ENCODE results near the gene AHCTF1.
A peak's percentile ranks its signal among the peaks of the same experiment; 100 is the strongest.

AHCTF1 gene

DNA sequence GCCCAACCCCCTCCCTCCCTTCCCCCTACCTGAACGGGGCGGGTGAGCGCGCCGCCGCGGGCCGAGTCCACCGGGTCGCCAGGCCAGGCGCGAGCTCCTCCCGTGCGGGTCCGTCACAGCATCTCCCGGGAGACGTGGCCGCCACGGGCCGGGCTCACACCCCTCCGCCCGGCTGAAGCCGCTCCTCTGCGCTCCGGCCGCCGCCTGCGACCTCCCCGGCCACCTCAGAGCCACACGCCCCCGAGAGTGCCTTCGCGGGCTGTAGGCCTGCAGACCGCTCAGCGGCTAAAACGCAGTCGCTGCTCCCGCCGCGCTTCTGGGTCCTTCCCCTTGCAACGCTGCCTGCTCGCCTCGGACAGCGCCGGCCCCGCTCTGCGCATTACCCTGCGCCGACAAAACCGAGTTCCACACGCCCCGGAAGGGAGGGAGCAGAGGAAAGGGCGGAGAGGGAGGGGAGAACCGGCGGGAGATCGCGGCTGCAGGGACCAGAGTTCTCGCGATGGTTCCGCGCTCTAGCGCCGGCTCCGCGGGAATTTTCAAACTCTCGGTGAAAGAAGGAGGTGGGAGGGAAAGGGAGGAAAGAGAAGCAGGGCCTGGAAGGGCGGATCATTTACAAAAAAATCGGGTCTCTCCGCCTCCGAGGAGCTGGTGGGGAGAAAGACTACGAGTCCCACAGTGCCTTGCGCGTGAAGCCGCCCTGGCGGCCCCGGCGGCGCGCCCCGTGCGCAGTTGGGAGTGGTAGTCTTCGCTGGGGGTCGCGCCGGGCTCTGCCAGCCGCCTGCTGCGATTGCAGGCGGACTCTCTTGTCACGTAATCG lies at the start of gene AHCTF1:
Gene AHCTF1, minus strand, starts transcription at position 400 of the 817 bp plus-strand sequence. CDS start 13,578 bp downstream, outside the sequence.
- H3K9ac ChIP-seq (ENCODE audit: low read depth, low read length): peak within 1 kb of the TSS; percentile 96
- no peaks in the 10 kb centered on the region for H3K9me3 ChIP-seq (ENCODE audit: control insufficient read depth, insufficient read depth, low read length)
- no peaks in the 10 kb centered on the region; the same call in 1 of the 2 replicates for H3K36me3 ChIP-seq (ENCODE audit: insufficient read depth, low read length)
- H3K4me1 ChIP-seq (ENCODE audit: insufficient read depth, low read length): no peaks in the 10 kb centered on the region

DNA sequence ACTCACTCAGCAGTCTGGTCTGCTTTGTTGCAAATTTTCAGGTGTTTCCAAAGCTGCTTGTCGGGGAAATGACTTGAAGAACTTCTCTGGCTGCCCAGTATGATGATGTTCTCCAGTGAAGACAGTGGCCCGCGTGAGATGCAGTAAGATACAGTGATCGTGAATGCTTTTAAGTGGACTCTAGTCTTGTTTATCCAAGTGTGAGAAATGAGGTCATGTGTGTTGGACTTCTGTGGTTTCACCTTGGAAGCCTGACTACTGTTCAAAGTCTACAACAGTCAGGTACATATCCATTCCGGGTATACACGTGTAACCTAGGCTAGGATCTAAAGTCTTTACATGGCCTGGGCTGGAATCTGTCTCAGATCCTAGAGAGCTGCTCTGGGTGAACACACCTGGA lies 47.0 kb upstream of the AHCTF1 start:
- Histone ChIP-seq H3K9me3 (ENCODE audit: control insufficient read depth, insufficient read depth, low read length) (peaks cover 40% of the 10 kb centered on the region), H3K4me1 (ENCODE audit: insufficient read depth, low read length) (no peaks in the 10 kb centered on the region), H3K9ac (ENCODE audit: low read depth, low read length) (no peak overlapping the region), H3K36me3 (ENCODE audit: insufficient read depth, low read length) (peaks cover 18% of the 10 kb centered on the region; the same call in 1 of the 2 replicates)

DNA sequence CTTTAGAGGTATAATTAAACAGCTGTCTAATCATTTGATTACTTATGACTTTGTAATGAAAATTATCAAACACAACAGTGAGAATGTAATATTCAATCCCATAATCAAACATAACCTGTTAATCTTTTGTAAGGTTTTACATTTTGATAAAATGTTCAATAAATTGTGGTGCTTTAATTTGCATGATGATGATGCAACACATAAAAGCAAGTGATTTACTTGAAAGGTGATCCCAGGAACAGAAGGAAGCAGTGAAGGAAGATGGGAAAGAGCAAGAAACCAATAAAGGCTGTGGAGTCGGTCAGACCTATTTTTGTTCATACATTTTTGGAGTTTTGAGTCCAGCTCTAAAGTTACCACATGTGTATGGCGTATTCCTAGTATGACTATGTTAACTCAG lies 46.5 kb upstream of the AHCTF1 start:
- peaks cover 18% of the 10 kb centered on the region; the same call in 1 of the 2 replicates for H3K36me3 ChIP-seq (ENCODE audit: insufficient read depth, low read length)
- H3K9me3 ChIP-seq (ENCODE audit: control insufficient read depth, insufficient read depth, low read length): peaks cover 37% of the 10 kb centered on the region

GRCh38 chr1:246971969-246972368 lies 40.2 kb upstream of the AHCTF1 start:
- Histone ChIP-seq H3K9ac (ENCODE audit: low read depth, low read length) (no peak overlapping the region), H3K9me3 (ENCODE audit: control insufficient read depth, insufficient read depth, low read length) (peaks cover 15% of the 10 kb centered on the region), H3K36me3 (ENCODE audit: insufficient read depth, low read length) (peaks cover 3% of the 10 kb centered on the region; the same call in 1 of the 2 replicates), H3K4me1 (ENCODE audit: insufficient read depth, low read length) (no peaks in the 10 kb centered on the region)

More for the DNA sequence above, 46.5 kb upstream of the AHCTF1 start:
- Histone ChIP-seq H3K9ac (ENCODE audit: low read depth, low read length) (no peak overlapping the region), H3K4me1 (ENCODE audit: insufficient read depth, low read length) (no peaks in the 10 kb centered on the region)

GRCh38 chr1:246971090-246971721 lies 39.5 kb upstream of the AHCTF1 start:
- H3K9me3 ChIP-seq (ENCODE audit: control insufficient read depth, insufficient read depth, low read length): peaks cover 15% of the 10 kb centered on the region
- no peak overlapping the region for H3K9ac ChIP-seq (ENCODE audit: low read depth, low read length)
- no peaks in the 10 kb centered on the region for H3K4me1 ChIP-seq (ENCODE audit: insufficient read depth, low read length)
- H3K36me3 ChIP-seq (ENCODE audit: insufficient read depth, low read length): peaks cover 3% of the 10 kb centered on the region; the same call in 1 of the 2 replicates

DNA sequence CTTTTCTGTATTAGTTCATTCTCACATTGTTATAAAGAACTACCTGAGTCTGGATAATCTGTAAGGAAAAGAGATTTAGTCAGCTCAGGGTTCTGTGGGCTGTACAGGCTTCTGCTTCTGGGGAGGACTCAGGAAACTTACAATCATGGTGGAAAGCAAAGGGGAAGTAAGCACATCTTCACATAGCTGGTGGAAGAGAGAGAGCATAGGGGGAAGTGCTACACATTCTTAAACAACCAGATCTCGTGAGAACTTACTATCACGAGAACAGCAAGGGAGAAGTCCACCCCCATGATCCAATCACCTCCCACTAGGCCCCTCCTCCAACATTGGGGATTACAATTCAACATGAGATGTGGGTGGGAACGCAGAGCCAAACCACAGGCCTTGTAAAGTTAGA lies 37.9 kb upstream of the AHCTF1 start:
- Histone ChIP-seq H3K9ac (ENCODE audit: low read depth, low read length) (no peak overlapping the region), H3K36me3 (ENCODE audit: insufficient read depth, low read length) (peaks cover 3% of the 10 kb centered on the region; the same call in 1 of the 2 replicates), H3K9me3 (ENCODE audit: control insufficient read depth, insufficient read depth, low read length) (peaks cover 15% of the 10 kb centered on the region), H3K4me1 (ENCODE audit: insufficient read depth, low read length) (no peaks in the 10 kb centered on the region)

DNA sequence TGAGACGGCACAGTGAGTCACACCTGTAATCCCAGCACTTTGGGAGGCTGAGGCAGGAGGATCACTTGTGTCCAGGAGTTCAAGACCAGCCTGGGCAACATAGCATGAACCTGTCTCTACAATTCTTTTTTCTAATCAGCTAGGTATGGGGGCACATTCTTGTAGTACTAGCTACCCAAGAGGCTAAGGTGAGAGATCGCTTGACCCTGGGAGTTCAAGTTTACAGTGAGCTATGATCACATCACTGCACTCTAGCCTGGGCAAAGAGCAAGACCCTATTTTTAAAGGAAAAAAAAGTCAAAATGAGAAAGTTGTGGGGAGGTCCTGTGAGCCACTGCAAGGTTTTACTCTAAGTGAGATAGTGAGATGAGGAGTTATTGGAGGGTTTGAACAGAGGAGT lies 34.8 kb upstream of the AHCTF1 start:
- no peaks in the 10 kb centered on the region for H3K4me1 ChIP-seq (ENCODE audit: insufficient read depth, low read length)
- peaks cover 15% of the 10 kb centered on the region for H3K9me3 ChIP-seq (ENCODE audit: control insufficient read depth, insufficient read depth, low read length)
- H3K36me3 ChIP-seq (ENCODE audit: insufficient read depth, low read length): peaks cover 3% of the 10 kb centered on the region; the same call in 1 of the 2 replicates
- no peak overlapping the region for H3K9ac ChIP-seq (ENCODE audit: low read depth, low read length)

GRCh38 chr1:246959944-246960693 lies 28.4 kb upstream of the AHCTF1 start:
- H3K9ac ChIP-seq (ENCODE audit: low read depth, low read length): no peak overlapping the region

GRCh38 chr1:246954126-246954525 lies 22.4 kb upstream of the AHCTF1 start:
- Histone ChIP-seq H3K4me1 (ENCODE audit: insufficient read depth, low read length) (no peaks in the 10 kb centered on the region), H3K9me3 (ENCODE audit: control insufficient read depth, insufficient read depth, low read length) (no peaks in the 10 kb centered on the region), H3K36me3 (ENCODE audit: insufficient read depth, low read length) (peaks cover 3% of the 10 kb centered on the region), H3K9ac (ENCODE audit: low read depth, low read length) (no peak overlapping the region)

More at GRCh38 chr1:246959944-246960693, 28.4 kb upstream of the AHCTF1 start:
- Histone ChIP-seq H3K9me3 (ENCODE audit: control insufficient read depth, insufficient read depth, low read length) (no peaks in the 10 kb centered on the region), H3K4me1 (ENCODE audit: insufficient read depth, low read length) (no peaks in the 10 kb centered on the region), H3K36me3 (ENCODE audit: insufficient read depth, low read length) (peaks cover 3% of the 10 kb centered on the region)

DNA sequence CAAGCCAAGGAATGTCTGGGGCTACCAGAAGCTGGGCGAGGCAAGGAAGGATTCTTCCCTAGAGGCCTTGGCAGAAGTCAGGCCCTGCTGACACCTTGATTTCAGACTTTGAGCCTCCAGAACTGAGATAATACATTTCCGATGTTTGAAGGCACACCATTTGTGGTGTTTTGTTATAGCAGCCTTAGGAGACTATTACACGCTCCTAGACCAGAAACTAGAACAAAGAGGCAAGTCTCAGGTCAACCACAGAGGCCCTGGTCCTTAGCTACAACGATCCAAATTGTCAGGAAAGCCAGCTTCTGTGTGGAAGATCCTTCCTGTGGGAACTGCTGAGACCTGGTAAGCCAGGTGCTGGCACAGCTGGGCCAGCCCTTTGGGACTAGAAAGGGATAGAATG lies 19.7 kb upstream of the AHCTF1 start:
- no peak overlapping the region for H3K9ac ChIP-seq (ENCODE audit: low read depth, low read length)
- no peaks in the 10 kb centered on the region for H3K9me3 ChIP-seq (ENCODE audit: control insufficient read depth, insufficient read depth, low read length)
- 0 out of 2 replicates have a peak, but pooled peaks cover 6% of the 10 kb centered on the region for H3K4me1 ChIP-seq (ENCODE audit: insufficient read depth, low read length)
- H3K36me3 ChIP-seq (ENCODE audit: insufficient read depth, low read length): no peaks in the 10 kb centered on the region; the same call in 1 of the 2 replicates

GRCh38 chr1:246949956-246950355 lies 18.2 kb upstream of the AHCTF1 start:
- peaks cover 5% of the 10 kb centered on the region; the same call in 1 of the 2 replicates for H3K36me3 ChIP-seq (ENCODE audit: insufficient read depth, low read length)
- 0 out of 2 replicates have a peak, but pooled peaks cover 6% of the 10 kb centered on the region for H3K4me1 ChIP-seq (ENCODE audit: insufficient read depth, low read length)
- no peak overlapping the region for H3K9ac ChIP-seq (ENCODE audit: low read depth, low read length)
- H3K9me3 ChIP-seq (ENCODE audit: control insufficient read depth, insufficient read depth, low read length): no peaks in the 10 kb centered on the region

- Histone ChIP-seq H3K4me1 (ENCODE audit: insufficient read depth, low read length) (0 out of 2 replicates have a peak, but pooled peaks cover 6% of the 10 kb centered on the region), H3K36me3 (ENCODE audit: insufficient read depth, low read length) (0 out of 2 replicates have a peak, but pooled peaks cover 5% of the 10 kb centered on the region), H3K9me3 (ENCODE audit: control insufficient read depth, insufficient read depth, low read length) (no peaks in the 10 kb centered on the region), H3K9ac (ENCODE audit: low read depth, low read length) (no peak overlapping the region)
Observed at GRCh38 chr1:246947255-246947654, 15.5 kb upstream of the AHCTF1 start.

- Histone ChIP-seq H3K4me1 (ENCODE audit: insufficient read depth, low read length) (0 out of 2 replicates have a peak, but pooled peaks cover 6% of the 10 kb centered on the region), H3K9ac (ENCODE audit: low read depth, low read length) (no peak overlapping the region), H3K9me3 (ENCODE audit: control insufficient read depth, insufficient read depth, low read length) (no peaks in the 10 kb centered on the region), H3K36me3 (ENCODE audit: insufficient read depth, low read length) (0 out of 2 replicates have a peak, but pooled peaks cover 5% of the 10 kb centered on the region)
Observed at GRCh38 chr1:246946366-246946765, 14.6 kb upstream of the AHCTF1 start.

GRCh38 chr1:246934765-246935164 lies 3.0 kb upstream of the AHCTF1 start:
- no peak overlapping the region for H3K9ac ChIP-seq (ENCODE audit: low read depth, low read length)
- H3K36me3 ChIP-seq (ENCODE audit: insufficient read depth, low read length): no peaks in the 10 kb centered on the region; the same call in 1 of the 2 replicates
- no peaks in the 10 kb centered on the region for H3K4me1 ChIP-seq (ENCODE audit: insufficient read depth, low read length)
- no peaks in the 10 kb centered on the region for H3K9me3 ChIP-seq (ENCODE audit: control insufficient read depth, insufficient read depth, low read length)

All from ES-I3 (cell line).